Measurements from ENCODE around the gene PDE11A.

Gene PDE11A

GRCh38 chr2:177618255-177619253 lies 454.0 kb downstream of the PDE11A start:
- peak overlapping the region; percentile 82 for H3K27ac ChIP-seq

GRCh38 chr2:177617849-177618248 lies 454.7 kb downstream of the PDE11A start:
- H3K27ac ChIP-seq = peak overlapping the region; percentile 82
- TF ChIP-seq ZFX (IDR thresholded peaks at IDR 0.05) = no peak
- TF ChIP-seq, protein P1, sequence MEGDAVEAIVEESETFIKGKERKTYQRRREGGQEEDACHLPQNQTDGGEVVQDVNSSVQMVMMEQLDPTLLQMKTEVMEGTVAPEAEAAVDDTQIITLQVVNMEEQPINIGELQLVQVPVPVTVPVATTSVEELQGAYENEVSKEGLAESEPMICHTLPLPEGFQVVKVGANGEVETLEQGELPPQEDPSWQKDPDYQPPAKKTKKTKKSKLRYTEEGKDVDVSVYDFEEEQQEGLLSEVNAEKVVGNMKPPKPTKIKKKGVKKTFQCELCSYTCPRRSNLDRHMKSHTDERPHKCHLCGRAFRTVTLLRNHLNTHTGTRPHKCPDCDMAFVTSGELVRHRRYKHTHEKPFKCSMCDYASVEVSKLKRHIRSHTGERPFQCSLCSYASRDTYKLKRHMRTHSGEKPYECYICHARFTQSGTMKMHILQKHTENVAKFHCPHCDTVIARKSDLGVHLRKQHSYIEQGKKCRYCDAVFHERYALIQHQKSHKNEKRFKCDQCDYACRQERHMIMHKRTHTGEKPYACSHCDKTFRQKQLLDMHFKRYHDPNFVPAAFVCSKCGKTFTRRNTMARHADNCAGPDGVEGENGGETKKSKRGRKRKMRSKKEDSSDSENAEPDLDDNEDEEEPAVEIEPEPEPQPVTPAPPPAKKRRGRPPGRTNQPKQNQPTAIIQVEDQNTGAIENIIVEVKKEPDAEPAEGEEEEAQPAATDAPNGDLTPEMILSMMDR (conservative IDR thresholded peaks at IDR 0.05) = no peak

More at GRCh38 chr2:177618255-177619253, 454.0 kb downstream of the PDE11A start:
- TF ChIP-seq, protein P1 (conservative IDR thresholded peaks at IDR 0.05) = no peak
- peak; percentile 72 for TF ChIP-seq ZFX (IDR thresholded peaks at IDR 0.05)

DNA sequence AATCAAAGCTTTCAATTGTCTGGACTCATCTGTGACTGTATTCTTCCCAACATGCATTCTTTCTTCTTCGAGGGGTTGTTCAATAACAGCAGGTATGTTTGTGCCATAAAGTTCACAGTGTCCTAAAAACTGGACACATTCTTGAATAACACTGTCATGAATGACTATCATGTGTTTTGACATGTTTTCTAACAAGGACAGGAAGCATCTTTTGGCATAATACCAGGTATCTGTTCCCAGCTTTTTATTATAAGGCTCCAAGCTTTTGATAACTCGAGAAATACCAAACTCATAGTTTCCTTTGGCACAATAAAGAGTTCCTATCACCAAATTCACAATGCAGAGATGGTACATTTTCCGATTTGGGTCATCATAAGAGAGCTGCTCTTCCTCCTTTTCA lies 455.8 kb downstream of the PDE11A start:
- no peak overlapping the region for H3K27ac ChIP-seq
- TF ChIP-seq ZFX (IDR thresholded peaks at IDR 0.05) = no peak
- TF ChIP-seq, protein P1 (conservative IDR thresholded peaks at IDR 0.05) = no peak

- TF ChIP-seq ZFX (IDR thresholded peaks at IDR 0.05) = no peak
- TF ChIP-seq, protein P1 (conservative IDR thresholded peaks at IDR 0.05) = no peak
- no peak overlapping the region for H3K27ac ChIP-seq
Measured at GRCh38 chr2:177616066-177616465, 456.5 kb downstream of the PDE11A start.

DNA sequence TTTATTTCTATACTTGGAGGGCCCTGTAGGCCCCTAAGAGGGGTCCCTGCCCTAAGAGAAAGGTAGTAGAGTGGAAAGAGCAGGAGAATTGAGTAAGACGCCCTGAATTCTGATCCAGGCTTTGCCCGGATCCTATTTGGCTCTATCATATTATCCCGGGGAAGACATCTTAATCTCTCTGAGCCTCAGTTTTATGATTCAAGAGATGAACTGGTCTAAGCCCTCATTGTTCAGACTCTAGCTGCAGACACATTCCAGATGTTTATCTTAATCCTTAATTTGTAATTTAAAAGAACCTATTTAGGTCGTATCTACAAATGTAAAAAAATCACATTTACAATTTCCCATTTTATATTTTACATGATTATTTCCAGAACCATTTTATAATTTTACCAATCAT lies 459.9 kb downstream of the PDE11A start:
- TF ChIP-seq, protein P1 (conservative IDR thresholded peaks at IDR 0.05) = no peak
- TF ChIP-seq ZFX (IDR thresholded peaks at IDR 0.05) = no peak
- H3K27ac ChIP-seq = no peak overlapping the region

DNA sequence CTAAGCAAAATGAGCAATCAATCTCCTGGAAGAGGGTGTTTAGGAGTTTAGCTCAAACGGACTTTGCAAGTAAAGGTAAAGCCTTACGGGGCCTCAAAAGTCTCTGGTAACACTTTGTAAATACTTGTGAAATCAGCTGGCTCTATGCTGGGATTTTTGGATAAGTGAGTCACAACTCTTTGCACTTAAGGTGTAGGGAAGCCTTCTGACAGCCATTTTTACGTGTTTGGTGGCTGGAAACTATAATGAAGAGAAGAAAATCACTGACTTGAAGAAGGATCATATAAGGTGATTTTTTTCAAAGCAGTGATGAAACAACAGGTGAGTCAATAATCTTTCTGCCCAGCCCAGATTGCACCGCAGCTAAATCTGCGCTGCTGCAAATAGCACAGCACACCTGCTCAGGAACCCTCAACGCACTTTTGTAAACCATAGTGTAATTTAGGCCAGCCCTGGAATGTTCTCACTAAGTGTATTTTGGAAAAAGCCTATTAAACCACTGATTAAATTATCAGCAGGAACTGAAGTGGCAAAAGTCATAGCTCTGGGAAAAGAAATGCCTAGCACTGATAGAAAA lies 461.2 kb downstream of the PDE11A start:
- no peak for TF ChIP-seq ZFX (IDR thresholded peaks at IDR 0.05)
- TF ChIP-seq, protein P1 (conservative IDR thresholded peaks at IDR 0.05) = no peak
- no peak overlapping the region for H3K27ac ChIP-seq

DNA sequence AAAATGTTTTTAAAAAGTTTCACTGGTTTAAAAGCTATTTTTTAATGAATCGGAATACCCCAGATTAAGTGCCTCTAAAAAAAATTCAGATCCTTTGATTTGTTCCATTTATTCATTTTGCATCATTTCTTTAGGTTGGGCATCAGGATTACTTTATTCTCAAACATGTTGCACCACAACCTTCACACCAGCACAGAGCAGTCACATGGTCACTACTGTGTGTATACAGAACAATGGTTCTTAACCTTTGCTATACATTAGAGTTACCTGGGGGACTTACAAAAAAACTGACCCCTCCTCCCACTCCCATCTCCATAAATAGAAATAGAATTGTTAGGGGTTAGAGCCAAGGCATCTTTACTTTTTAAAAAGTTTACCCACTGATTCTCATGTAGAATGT lies 461.8 kb downstream of the PDE11A start:
- H3K27ac ChIP-seq = no peak overlapping the region
- TF ChIP-seq, protein P1 (conservative IDR thresholded peaks at IDR 0.05) = no peak
- no peak for TF ChIP-seq ZFX (IDR thresholded peaks at IDR 0.05)

All from C4-2B (cell line).